OCI-LY7 (cell line): ENCODE results near the gene GRM5.

Source experiments
- CTCF ChIP-seq: fragments of 200-600 bp; sonication (generic); conservative IDR thresholded peaks from 2 replicates; pipeline ENCODE4 v1.5.1; 2014; ENCODE audit warnings: mild to moderate bottlenecking, antibody characterized with exemption, low read length, moderate library complexity, mixed read lengths
- EZH2phosphoT487 ChIP-seq: fragments of 200-600 bp; sonication (generic); IDR thresholded peaks from 2 replicates; pipeline ENCODE4 v1.6.1; 2018; ENCODE audit warnings: low read depth, borderline replicate concordance, mild to moderate bottlenecking, mixed run types, antibody characterized with exemption, low read length, moderate library complexity, mixed read lengths

- TF ChIP-seq CTCF (no peak), EZH2phosphoT487 (no peak)
Measured at GRCh38 chr11:88541006-88541405, 524.8 kb downstream of the GRM5 start.
